GM12878 (cell line): ENCODE data around the gene DNAJC4. TPM values are rescaled to one million over a fixed set of nuclear protein-coding genes. Genes with fewer than 3 reads are reported as not detected.

Experiments
- ATAC-seq: fragments of 200-7000 bp; cut with Tn5 transposase; 3 replicates; pipeline ENCODE4 v1.9.1; 2020; ENCODE audit warnings: mild to moderate bottlenecking, moderate library complexity
- BruUV-seq: library from RNA; stranded (reverse); fragments of 400-500 nt; replicated peaks from 2 replicates; lab custom pipeline; 2021; lab: Mats Ljungman, UMichigan
- CTCF ChIA-PET: fragments of 300-600 bp; sonication (Branson Sonifier 250); formaldehyde crosslinking; extraction: SDS; loops from one replicate; lab custom pipeline; 2021; ENCODE audit warnings: inconsistent platforms; lab: Yijun Ruan, JAX
- POLR2A ChIA-PET: fragments of 350-600 bp; formaldehyde crosslinking; extraction: SDS; loops from one replicate; lab custom pipeline; 2021; ENCODE audit warnings: inconsistent platforms; lab: Charles Lee
- RAD21 ChIA-PET: fragments of 300-600 bp; sonication (Branson Sonifier 250); formaldehyde crosslinking; loops from one replicate; lab custom pipeline; 2023; ENCODE audit warnings: antibody characterized with exemption; ENCODE audit not compliant: unreplicated experiment; lab: Charles Lee
- SMC1A ChIA-PET: fragments of 300-600 bp; sonication (Branson Sonifier 250); formaldehyde crosslinking; loops from one replicate; lab custom pipeline; 2023; ENCODE audit not compliant: unreplicated experiment, uncharacterized antibody; lab: Charles Lee
- DNase-seq: peaks from one replicate; pipeline ENCODE4 v3.0.0-alpha.2; 2011; ENCODE audit warnings: low read depth, low spot score
- FAIRE-seq: peaks from 3 replicates; lab custom pipeline; 2011; peaks lifted over from hg19 to GRCh38; lab: Jason Lieb, UNC
- H2AFZ ChIP-seq: 2 replicates; pipeline ENCODE4 v1.6.0; 2011; ENCODE audit warnings: low read depth, low read length, control low read depth; ENCODE audit not compliant: control insufficient read depth
- H3K27ac ChIP-seq: 2 replicates; pipeline ENCODE4 v1.5.1; 2011; ENCODE audit warnings: control low read depth; ENCODE audit not compliant: control insufficient read depth, insufficient read depth
- H3K27me3 ChIP-seq, 2 experiments: replicated peaks in 1 of 2; 2 replicates each; pipeline versions ENCODE4 v1.6.0 to v1.6.1; 2011; ENCODE audit warnings: low read length in 1 of 2; ENCODE audit not compliant: control insufficient read depth in 2 of 2, insufficient read depth in 2 of 2
- H3K36me3 ChIP-seq, 2 experiments: 2 replicates each; pipeline ENCODE4 v1.5.1; 2011; ENCODE audit warnings: low read length in 1 of 2; ENCODE audit not compliant: control insufficient read depth in 2 of 2, insufficient read depth in 2 of 2
- H3K4me1 ChIP-seq: 2 replicates; pipeline ENCODE4 v1.6.1; 2011; ENCODE audit warnings: mild to moderate bottlenecking, low read length, moderate library complexity, mixed read lengths; ENCODE audit not compliant: control insufficient read depth, insufficient read depth
- H3K4me2 ChIP-seq: 2 replicates; pipeline ENCODE4 v1.6.0; 2011; ENCODE audit warnings: control low read depth; ENCODE audit not compliant: control insufficient read depth, insufficient read depth
- H3K4me3 ChIP-seq: fragments of 200-600 bp; sonication (generic); 2 replicates; pipeline ENCODE4 v1.5.1; 2016
- H3K79me2 ChIP-seq: 2 replicates; pipeline ENCODE4 v1.6.0; 2011; ENCODE audit warnings: low read length; ENCODE audit not compliant: control insufficient read depth, insufficient read depth
- H3K9ac ChIP-seq: 2 replicates; pipeline ENCODE4 v1.8.0; 2011; ENCODE audit warnings: low read length, control low read depth, mixed read lengths; ENCODE audit not compliant: control insufficient read depth, insufficient read depth
- H3K9me3 ChIP-seq: replicated peaks from 3 replicates; pipeline ENCODE4 v1.5.1; 2011; ENCODE audit warnings: mild to moderate bottlenecking, low read length; ENCODE audit not compliant: control insufficient read depth, insufficient read depth
- H4K20me1 ChIP-seq: 2 replicates; pipeline ENCODE4 v1.6.0; 2011; ENCODE audit not compliant: control insufficient read depth, insufficient read depth
- BRCA1 ChIP-seq: IDR thresholded peaks from 2 replicates; pipeline ENCODE4 v1.6.1; 2011; ENCODE audit warnings: low read depth, low read length, improper control_type of control experiment
- CREB1 ChIP-seq: IDR thresholded peaks from 2 replicates; pipeline ENCODE4 v1.6.1; 2012; ENCODE audit warnings: low read depth, mild to moderate bottlenecking, inconsistent platforms
- FOXM1 ChIP-seq: IDR thresholded peaks from 2 replicates; pipeline ENCODE4 v1.6.1; 2012; ENCODE audit warnings: low read depth, mild to moderate bottlenecking, inconsistent platforms, low read length, moderate library complexity
- IRF3 ChIP-seq: fragments of 450-650 bp; IDR thresholded peaks from 2 replicates; pipeline ENCODE4 v1.6.1; 2014; ENCODE audit warnings: mild to moderate bottlenecking
- JUNB ChIP-seq: IDR thresholded peaks from 2 replicates; pipeline ENCODE4 v1.6.1; 2016; ENCODE audit warnings: antibody characterized with exemption, mild to moderate bottlenecking
- MYC ChIP-seq: IDR thresholded peaks from 2 replicates; pipeline ENCODE4 v1.6.1; 2011; ENCODE audit warnings: mild to moderate bottlenecking, low read length, moderate library complexity, inconsistent platforms; ENCODE audit not compliant: insufficient read depth, insufficient replicate concordance, insufficient read length, severe bottlenecking
- RB1 ChIP-seq: fragments of 450-650 bp; formaldehyde crosslinking; IDR thresholded peaks from 2 replicates; pipeline ENCODE4 v1.6.1; 2017; ENCODE audit warnings: mild to moderate bottlenecking, borderline replicate concordance
- RBBP5 ChIP-seq: fragments of 200-600 bp; sonication (generic); conservative IDR thresholded peaks from 2 replicates; pipeline ENCODE4 v1.6.1; 2016
- ZNF24 ChIP-seq: fragments of 450-650 bp; IDR thresholded peaks from 2 replicates; pipeline ENCODE4 v1.6.1; 2017; ENCODE audit warnings: antibody characterized with exemption, mild to moderate bottlenecking
- WGBS: methylation state at CpG from one replicate; pipeline ENCODE4 v1.1.6; 2016; ENCODE audit warnings: low lambda C conversion rate; ENCODE audit not compliant: insufficient replicate concordance, insufficient coverage; ENCODE audit errors: missing lambda C conversion rate; 5-methylcytosine and 5-hydroxymethylcytosine counted together
- in situ Hi-C: fragments of 300-500 bp; cut with MboI; formaldehyde crosslinking; loops from 9 replicates; pipeline ENCODE4 v1.14.3; 2018; ENCODE audit warnings: mixed read lengths
- intact Hi-C: fragments of 100-400 bp; cut with micrococcal nuclease; formaldehyde crosslinking; loops from one replicate; pipeline ENCODE4 v1.14.2; 2022; ENCODE audit not compliant: unreplicated experiment
- polyA plus RNA-seq, 11 experiments: library from polyadenylated mRNA; depleted of rRNA in 4 of 11; unstranded in 6 of 11; stranded (reverse) in 5 of 11; fragments of >200 nt; fragmentation: Nextera tagmentation in 4 of 11; fragmentation: Illumina TruSeq in 1 of 11; extraction: Ambion mirVana in 4 of 11; extraction: Trizol in 1 of 11; gene quantifications; 1 replicate in 1 of 11; 2 replicates in 10 of 11; pipeline versions ENCODE4 v1.2.1 to v1.2.3, GENCODE V29; 2011 to 2016; ENCODE audit warnings: inconsistent platforms in 2 of 11, missing spikeins in 2 of 11, low read depth in 1 of 11
- total RNA-seq, 4 experiments: library from RNA; depleted of rRNA in 3 of 4; stranded (reverse); fragments of >200 nt in 3 of 4; fragmentation: Illumina TruSeq in 1 of 4; extraction: Trizol in 1 of 4; gene quantifications; 2 replicates each; pipeline versions ENCODE4 v1.2.1 to v1.2.3, GENCODE V29; 2013 to 2021
- TF ChIP-seq, protein P1 (sequence below): fragments of 450-650 bp; IDR thresholded peaks from 2 replicates; pipeline ENCODE4 v1.6.1; 2017; ENCODE audit warnings: mild to moderate bottlenecking, moderate library complexity
- TF ChIP-seq, protein P2 (sequence below): IDR thresholded peaks from 2 replicates; pipeline ENCODE4 v1.6.1; 2012; ENCODE audit warnings: low read length, inconsistent platforms
- TF ChIP-seq, protein P3 (sequence below): fragments of 450-650 bp; IDR thresholded peaks from 2 replicates; pipeline ENCODE4 v1.6.1; 2018; ENCODE audit warnings: borderline replicate concordance, mild to moderate bottlenecking; ENCODE audit not compliant: partially characterized antibody

DNAJC4 gene
- total and polyA plus RNA-seq, 10 of the 15 experiments (the other 5 are each of a cell fraction or from before 2014, with no cell fraction given) = 3.7 to 64.9 (median 30.1) TPM

DNA sequence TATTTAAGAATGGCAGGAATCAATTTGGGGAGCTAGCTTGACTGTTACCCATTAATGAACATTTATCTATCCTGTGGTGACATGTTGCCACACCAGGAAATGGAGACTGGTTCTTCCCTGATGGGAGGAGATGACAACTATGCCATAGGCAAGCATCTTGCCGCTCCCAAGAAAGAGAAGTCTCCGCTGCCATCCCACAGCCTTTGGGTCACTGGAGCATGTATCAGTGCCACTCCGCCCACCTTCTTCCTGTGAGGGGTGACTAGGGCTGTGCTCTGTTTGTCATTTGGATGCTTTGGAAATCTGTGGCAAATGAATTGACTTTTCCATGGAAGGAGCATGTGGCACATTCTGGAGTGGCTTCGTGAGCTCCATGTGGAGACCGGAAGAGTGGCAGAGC, 37.9 kb upstream of the DNAJC4 start (continued):
- TF ChIP-seq RBBP5 = no peak
- TF ChIP-seq, protein P1, sequence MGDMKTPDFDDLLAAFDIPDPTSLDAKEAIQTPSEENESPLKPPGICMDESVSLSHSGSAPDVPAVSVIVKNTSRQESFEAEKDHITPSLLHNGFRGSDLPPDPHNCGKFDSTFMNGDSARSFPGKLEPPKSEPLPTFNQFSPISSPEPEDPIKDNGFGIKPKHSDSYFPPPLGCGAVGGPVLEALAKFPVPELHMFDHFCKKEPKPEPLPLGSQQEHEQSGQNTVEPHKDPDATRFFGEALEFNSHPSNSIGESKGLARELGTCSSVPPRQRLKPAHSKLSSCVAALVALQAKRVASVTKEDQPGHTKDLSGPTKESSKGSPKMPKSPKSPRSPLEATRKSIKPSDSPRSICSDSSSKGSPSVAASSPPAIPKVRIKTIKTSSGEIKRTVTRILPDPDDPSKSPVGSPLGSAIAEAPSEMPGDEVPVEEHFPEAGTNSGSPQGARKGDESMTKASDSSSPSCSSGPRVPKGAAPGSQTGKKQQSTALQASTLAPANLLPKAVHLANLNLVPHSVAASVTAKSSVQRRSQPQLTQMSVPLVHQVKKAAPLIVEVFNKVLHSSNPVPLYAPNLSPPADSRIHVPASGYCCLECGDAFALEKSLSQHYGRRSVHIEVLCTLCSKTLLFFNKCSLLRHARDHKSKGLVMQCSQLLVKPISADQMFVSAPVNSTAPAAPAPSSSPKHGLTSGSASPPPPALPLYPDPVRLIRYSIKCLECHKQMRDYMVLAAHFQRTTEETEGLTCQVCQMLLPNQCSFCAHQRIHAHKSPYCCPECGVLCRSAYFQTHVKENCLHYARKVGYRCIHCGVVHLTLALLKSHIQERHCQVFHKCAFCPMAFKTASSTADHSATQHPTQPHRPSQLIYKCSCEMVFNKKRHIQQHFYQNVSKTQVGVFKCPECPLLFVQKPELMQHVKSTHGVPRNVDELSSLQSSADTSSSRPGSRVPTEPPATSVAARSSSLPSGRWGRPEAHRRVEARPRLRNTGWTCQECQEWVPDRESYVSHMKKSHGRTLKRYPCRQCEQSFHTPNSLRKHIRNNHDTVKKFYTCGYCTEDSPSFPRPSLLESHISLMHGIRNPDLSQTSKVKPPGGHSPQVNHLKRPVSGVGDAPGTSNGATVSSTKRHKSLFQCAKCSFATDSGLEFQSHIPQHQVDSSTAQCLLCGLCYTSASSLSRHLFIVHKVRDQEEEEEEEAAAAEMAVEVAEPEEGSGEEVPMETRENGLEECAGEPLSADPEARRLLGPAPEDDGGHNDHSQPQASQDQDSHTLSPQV = no peak
- TF ChIP-seq CREB1 = no peak
- no peak for TF ChIP-seq MYC
- no peak for TF ChIP-seq IRF3

GRCh38 chr11:64196626-64197025, 33.7 kb upstream of the DNAJC4 start:
- H3K4me3 ChIP-seq = no peak overlapping the region
- peaks cover 42 to 47% of the 10 kb centered on the region in 2 experiments for H3K36me3 ChIP-seq
- DNase-seq (no peak), FAIRE-seq (no peak), ATAC-seq (no peak)
- no peaks in the 10 kb centered on the region for H3K4me1 ChIP-seq
- H3K4me2 ChIP-seq = no peak overlapping the region
- no peak overlapping the region for H2AFZ ChIP-seq
- no peaks in the 10 kb centered on the region for H3K9me3 ChIP-seq
- ChIA-PET RAD21 (no interaction called here), POLR2A (interaction anchor here (0.6 kb wide), 2 partner anchors 104 to 230 kb away, joined by 3 to 4 read pairs; no protein-coding TSS in a partner anchor), SMC1A (interaction anchor here (1.4 to 2.1 kb wide), 2 partner anchors 8 to 11 kb away, joined by 3 to 5 read pairs; no protein-coding TSS in a partner anchor), CTCF (interaction anchor here (1.1 to 3.2 kb wide), 2 partner anchors 9 to 11 kb away, joined by 3 to 8 read pairs; partner anchors contain the start of gene STIP1)
- intact Hi-C loops = no loop called here
- BruUV-seq = no TSS peak
- H3K79me2 ChIP-seq = peaks cover 11% of the 10 kb centered on the region
- WGBS = 92% methylated on average over 9 of the region's 9 CpGs
- in situ Hi-C loops = no loop called here
- H3K9ac ChIP-seq = no peak overlapping the region
- H4K20me1 ChIP-seq = no peaks in the 10 kb centered on the region
- H3K27ac ChIP-seq = no peak overlapping the region
- H3K27me3 ChIP-seq = no peaks in the 10 kb centered on the region
- TF ChIP-seq RB1 (no peak), BRCA1 (no peak), ZNF24 (no peak), JUNB (no peak), FOXM1 (no peak)
- TF ChIP-seq, protein P2, sequence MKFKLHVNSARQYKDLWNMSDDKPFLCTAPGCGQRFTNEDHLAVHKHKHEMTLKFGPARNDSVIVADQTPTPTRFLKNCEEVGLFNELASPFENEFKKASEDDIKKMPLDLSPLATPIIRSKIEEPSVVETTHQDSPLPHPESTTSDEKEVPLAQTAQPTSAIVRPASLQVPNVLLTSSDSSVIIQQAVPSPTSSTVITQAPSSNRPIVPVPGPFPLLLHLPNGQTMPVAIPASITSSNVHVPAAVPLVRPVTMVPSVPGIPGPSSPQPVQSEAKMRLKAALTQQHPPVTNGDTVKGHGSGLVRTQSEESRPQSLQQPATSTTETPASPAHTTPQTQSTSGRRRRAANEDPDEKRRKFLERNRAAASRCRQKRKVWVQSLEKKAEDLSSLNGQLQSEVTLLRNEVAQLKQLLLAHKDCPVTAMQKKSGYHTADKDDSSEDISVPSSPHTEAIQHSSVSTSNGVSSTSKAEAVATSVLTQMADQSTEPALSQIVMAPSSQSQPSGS = no peak
- TF ChIP-seq, protein P3, sequence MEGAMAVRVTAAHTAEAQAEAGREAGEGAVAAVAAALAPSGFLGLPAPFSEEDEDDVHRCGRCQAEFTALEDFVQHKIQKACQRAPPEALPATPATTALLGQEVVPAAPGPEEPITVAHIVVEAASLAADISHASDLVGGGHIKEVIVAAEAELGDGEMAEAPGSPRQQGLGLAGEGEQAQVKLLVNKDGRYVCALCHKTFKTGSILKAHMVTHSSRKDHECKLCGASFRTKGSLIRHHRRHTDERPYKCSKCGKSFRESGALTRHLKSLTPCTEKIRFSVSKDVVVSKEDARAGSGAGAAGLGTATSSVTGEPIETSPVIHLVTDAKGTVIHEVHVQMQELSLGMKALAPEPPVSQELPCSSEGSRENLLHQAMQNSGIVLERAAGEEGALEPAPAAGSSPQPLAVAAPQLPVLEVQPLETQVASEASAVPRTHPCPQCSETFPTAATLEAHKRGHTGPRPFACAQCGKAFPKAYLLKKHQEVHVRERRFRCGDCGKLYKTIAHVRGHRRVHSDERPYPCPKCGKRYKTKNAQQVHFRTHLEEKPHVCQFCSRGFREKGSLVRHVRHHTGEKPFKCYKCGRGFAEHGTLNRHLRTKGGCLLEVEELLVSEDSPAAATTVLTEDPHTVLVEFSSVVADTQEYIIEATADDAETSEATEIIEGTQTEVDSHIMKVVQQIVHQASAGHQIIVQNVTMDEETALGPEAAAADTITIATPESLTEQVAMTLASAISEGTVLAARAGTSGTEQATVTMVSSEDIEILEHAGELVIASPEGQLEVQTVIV = no peak
